HEK293T (cell line): ENCODE measurements around the gene ARMH3.

ENCODE experiments used
- ARNT ChIP-seq: fragments of 450-650 bp; IDR thresholded peaks from 2 replicates; pipeline ENCODE4 v1.6.1; 2017; ENCODE audit warnings: mild to moderate bottlenecking
- BHLHE40 ChIP-seq: fragments of 450-650 bp; IDR thresholded peaks from 2 replicates; pipeline ENCODE4 v1.6.1; 2016; ENCODE audit warnings: mild to moderate bottlenecking, moderate library complexity, borderline replicate concordance
- CTBP1 ChIP-seq: fragments of 450-650 bp; IDR thresholded peaks from 2 replicates; pipeline ENCODE4 v1.6.1; 2016; ENCODE audit warnings: borderline replicate concordance
- ELF4 ChIP-seq: fragments of 450-650 bp; IDR thresholded peaks from 2 replicates; pipeline ENCODE4 v1.6.1; 2017; ENCODE audit warnings: antibody characterized with exemption
- FOXA1 ChIP-seq: fragments of 450-650 bp; IDR thresholded peaks from 2 replicates; pipeline ENCODE4 v1.6.1; 2016; ENCODE audit warnings: mild to moderate bottlenecking
- FOXK2 ChIP-seq: fragments of 450-650 bp; IDR thresholded peaks from 2 replicates; pipeline ENCODE4 v1.6.1; 2016; ENCODE audit warnings: mild to moderate bottlenecking
- FOXM1 ChIP-seq: fragments of 450-650 bp; IDR thresholded peaks from 2 replicates; pipeline ENCODE4 v1.6.1; 2017; ENCODE audit warnings: mild to moderate bottlenecking, borderline replicate concordance
- HDGF ChIP-seq: fragments of 450-650 bp; IDR thresholded peaks from 2 replicates; pipeline ENCODE4 v1.6.1; 2017; ENCODE audit warnings: antibody characterized with exemption, borderline replicate concordance
- L3MBTL2 ChIP-seq: fragments of 450-650 bp; conservative IDR thresholded peaks from 2 replicates; pipeline ENCODE4 v1.6.1; 2016; ENCODE audit warnings: mild to moderate bottlenecking
- PKNOX1 ChIP-seq: fragments of 450-650 bp; IDR thresholded peaks from 2 replicates; pipeline ENCODE4 v1.6.1; 2016
- SP1 ChIP-seq: fragments of 450-650 bp; IDR thresholded peaks from 2 replicates; pipeline ENCODE4 v1.6.1; 2017
- SUZ12 ChIP-seq: fragments of 450-650 bp; IDR thresholded peaks from 2 replicates; pipeline ENCODE4 v1.6.1; 2016; ENCODE audit warnings: mild to moderate bottlenecking
- TARDBP ChIP-seq: fragments of 450-650 bp; IDR thresholded peaks from 2 replicates; pipeline ENCODE4 v1.6.1; 2016
- ZNF384 ChIP-seq: fragments of 450-650 bp; IDR thresholded peaks from 2 replicates; pipeline ENCODE4 v1.6.1; 2016

GRCh38 chr10:101961591-101962498 lies 94.1 kb downstream of the ARMH3 start:
- TF ChIP-seq FOXK2 (no peak), FOXM1 (no peak), ARNT (no peak), SP1 (no peak), BHLHE40 (no peak), ELF4 (no peak), SUZ12 (no peak), FOXA1 (no peak), HDGF (no peak), ZNF384 (no peak), CTBP1 (no peak), L3MBTL2 (no peak), PKNOX1 (no peak), TARDBP (no peak)
